GM21423 (cell line): Measurements from ENCODE around the gene ZNF688.
"Not testable (repeated sequence)": the region's sequence is repeated elsewhere in the genome, so short reads cannot be mapped to it uniquely, and the experiment has no call there.

Source experiments
- ATAC-seq: cut with Tn5 transposase; IDR thresholded peaks from one replicate; pipeline ENCODE4 v1.9.1; 2021; ENCODE audit warnings: mild to moderate bottlenecking, moderate library complexity; ENCODE audit not compliant: unreplicated experiment

ZNF688 gene

GRCh38 chr16:30535106-30535776, 36.3 kb downstream of the ZNF688 start:
- ATAC-seq = peak; percentile 3

GRCh38 chr16:30534368-30535105, 37.0 kb downstream of the ZNF688 start, which contains the start of gene ZNF747:
Gene ZNF747, minus strand, starts transcription at chr16:30534858. Its CDS starts 179 bp downstream, at chr16:30534679.
- ATAC-seq = peak; percentile 56

- ATAC-seq = peak; percentile 9
These were observed 37.7 kb downstream of the ZNF688 start for GRCh38 chr16:30533748-30534367.

- ATAC-seq = no peak
These were observed 38.4 kb downstream of the ZNF688 start for GRCh38 chr16:30533146-30533522.

DNA sequence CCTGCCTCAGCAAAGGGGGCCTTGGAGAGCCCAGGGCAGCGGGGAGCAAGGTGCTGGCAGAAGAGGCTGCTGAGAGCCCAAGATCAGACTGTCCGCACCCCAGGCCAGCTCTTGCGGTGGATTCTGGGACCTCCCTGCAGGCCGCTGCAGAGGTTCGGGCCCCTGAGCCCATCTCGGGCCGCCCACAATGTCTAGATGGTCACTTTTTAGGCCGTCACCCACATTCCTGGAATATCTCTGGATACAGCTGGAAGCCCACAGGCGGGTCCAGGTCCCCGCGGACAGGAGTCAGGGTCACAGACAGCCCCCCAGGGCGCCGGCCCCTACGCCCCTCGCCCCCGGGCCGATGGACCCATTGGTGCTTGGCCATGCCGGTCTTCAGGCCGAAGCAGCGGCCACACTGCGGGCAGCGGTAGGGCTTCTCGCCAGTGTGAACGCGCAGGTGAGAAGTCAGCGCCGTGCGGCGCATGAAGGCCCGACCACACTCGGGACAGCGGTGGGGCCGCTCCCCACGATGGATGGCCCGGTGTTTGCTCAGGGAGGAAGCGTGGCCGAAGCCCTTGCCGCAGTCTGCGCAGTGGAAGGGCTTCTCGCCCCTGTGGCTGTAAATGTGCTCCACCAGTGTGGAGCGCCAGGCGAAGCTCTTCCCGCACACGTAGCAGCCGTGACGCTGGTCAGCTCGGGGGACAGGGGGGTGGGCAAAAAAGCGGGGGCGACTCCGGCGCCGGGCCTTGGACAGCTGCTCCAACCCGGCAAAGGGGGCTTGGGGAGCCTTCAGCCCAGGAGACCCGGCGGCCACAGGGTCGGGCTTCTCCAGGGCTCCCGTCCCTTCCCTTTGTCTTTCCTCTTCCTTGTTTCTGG, 39.0 kb downstream of the ZNF688 start:
- no peak for ATAC-seq

GRCh38 chr16:30530163-30531037, 41.1 kb downstream of the ZNF688 start:
- no peak for ATAC-seq

GRCh38 chr16:30528799-30529457, 42.6 kb downstream of the ZNF688 start:
- ATAC-seq = no peak

GRCh38 chr16:30527635-30528178, 43.8 kb downstream of the ZNF688 start:
- no peak for ATAC-seq

DNA sequence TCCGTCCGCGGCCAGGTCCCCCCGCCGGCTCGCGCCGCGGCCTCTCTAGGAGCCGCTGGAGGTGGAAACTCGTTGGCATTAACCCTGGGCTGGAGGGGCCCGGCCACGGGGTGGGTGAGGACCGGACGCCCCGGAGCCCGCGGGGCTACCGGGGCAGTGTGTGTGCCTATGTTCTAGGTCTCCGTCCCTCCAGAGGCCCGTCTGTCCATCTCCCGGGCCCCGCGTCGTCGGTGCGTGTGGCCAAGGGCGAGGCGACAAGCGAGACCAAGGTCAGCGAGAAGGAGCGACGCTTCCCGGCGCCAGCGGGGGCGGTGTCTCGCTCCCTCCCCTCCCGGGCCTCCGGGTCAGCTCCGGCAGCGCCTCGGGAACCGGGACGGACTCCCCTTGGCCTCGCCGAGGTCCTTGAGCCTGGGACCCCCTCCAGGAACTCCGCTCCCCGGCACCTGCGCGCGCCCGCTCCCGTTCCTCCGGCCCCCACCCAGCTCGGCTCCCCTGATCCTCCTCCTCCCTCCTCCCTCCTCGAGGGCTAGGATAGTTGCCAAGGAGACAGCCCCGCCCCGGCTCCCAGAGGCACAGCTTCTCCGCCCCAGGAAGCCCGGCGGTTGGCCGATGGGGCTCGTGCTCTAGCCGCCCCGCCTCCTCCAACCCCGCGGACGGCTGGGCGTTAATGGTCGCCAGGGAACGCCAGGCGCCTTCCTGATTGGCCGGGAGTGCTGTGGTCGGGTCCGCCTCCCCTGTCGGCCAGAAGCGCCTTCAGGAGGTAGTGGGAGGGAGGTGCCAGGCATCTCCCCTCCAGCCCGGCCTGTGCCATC, 44.5 kb downstream of the ZNF688 start:
- ATAC-seq = peak; percentile 74

GRCh38 chr16:30526137-30526822, 45.2 kb downstream of the ZNF688 start, which contains the start of gene ZNF768:
Gene ZNF768, minus strand, starts transcription at chr16:30526566. Its CDS starts 153 bp downstream, at chr16:30526413.
- ATAC-seq = peak; percentile 26

DNA sequence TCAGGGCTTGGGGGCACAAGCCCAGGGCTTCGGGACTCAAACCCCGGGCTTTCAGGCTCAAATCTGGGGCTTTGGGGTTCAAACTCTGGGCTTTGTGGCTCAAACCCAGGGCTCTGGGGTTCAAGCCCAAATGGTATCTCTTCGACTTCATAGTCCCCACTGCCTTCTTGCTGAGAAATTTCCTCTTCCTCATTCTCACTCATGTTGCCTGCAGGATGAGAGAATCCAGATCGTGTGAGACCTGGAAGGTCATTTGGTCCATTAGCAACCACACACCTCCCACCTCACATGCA, 45.7 kb downstream of the ZNF688 start:
- ATAC-seq = no peak

DNA sequence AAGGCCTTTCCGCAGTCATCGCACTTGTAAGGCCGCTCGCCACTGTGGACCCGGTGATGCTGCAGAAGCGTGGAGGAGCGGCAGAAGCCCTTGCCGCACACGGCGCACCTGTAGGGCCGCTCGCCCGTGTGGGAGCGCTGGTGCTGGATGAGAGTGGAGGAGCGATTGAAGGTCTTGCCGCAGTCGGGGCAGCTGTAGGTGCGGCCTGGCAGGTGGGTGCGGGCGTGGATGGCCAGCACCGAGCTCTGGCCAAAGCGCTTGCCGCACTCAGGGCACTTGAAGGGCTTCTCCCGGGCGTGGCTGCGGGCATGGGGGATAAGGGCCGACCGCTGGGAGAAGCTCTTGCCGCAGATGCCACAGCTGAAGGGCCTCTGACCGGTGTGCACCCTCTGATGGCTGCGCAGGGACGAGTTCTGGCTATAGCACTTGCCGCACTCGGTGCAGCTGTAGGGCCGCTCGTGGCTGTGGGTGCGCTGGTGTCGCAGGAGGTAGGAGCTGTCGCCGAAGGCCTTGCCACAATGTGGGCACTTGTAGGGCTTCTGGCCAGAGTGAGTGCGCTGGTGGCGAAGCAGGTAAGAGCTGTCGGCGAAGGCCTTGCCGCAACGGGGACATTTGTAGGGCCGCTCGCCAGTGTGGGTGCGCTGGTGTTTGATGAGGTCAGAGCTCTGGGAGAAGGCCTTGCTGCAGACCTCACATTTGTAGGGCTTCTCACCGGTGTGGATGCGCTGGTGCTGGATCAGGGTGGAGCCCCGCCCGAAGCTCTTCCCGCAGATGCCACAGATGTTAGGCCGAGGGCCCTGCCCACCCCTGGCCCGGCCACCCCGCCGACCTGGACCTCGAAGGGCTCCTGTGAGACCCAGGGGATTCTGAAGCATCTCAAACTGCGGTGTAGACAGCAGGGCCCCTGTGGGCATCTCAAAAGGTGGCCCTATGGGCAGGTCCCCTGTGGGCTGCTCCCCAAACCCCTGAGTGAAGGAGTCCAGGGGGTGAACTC, 46.6 kb downstream of the ZNF688 start:
- no peak for ATAC-seq

GRCh38 chr16:30523768-30524574, 47.5 kb downstream of the ZNF688 start:
- ATAC-seq = no peak

DNA sequence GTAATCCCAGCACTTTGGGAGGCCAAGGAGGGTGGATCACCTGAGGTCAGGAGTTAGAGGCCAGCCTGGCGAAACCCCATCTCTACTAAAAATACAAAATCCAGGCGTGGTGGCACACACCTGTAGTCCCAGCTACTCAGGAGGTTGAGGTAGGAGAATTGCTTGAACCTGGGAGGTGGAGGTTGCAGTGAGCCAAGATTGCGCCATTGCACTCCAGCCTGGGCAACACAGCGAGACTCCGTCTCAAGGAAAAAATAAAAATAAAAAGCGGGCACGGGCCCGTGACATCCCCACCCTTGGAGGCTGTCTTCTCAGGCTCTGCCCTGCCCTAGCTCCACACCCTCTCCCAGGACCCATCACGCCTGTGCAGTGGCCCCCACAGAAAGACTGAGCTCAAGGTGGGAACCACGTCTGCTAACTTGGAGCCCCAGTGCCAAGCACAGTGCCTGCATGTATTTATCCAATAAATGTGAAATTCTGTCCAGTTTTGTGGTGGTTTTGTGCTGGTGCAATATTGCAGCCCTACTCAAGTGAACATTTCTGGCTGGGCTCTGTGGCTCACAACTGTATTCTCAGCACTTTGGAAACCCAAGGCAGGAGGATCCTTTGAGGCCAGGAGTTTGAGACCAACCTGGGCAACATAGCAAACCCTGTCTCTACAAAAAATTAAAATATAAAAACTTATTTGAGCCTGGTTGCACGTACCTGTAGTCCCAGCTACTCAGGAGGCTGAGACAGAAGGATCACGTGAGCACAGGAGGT, 48.6 kb downstream of the ZNF688 start:
- not testable (repeated sequence) for ATAC-seq
